Measurements from ENCODE around the gene MED12L.

GRCh38 chr3:151421938-151422337 lies 336.5 kb downstream of the MED12L start:
- TF ChIP-seq CTCF (conservative IDR thresholded peaks at IDR 0.05) (no peak), EZH2 (IDR thresholded peaks at IDR 0.05; ENCODE audit: low read depth) (no peak)
